ENCODE measurements around the gene CTCF.

The CTCF gene

DNA sequence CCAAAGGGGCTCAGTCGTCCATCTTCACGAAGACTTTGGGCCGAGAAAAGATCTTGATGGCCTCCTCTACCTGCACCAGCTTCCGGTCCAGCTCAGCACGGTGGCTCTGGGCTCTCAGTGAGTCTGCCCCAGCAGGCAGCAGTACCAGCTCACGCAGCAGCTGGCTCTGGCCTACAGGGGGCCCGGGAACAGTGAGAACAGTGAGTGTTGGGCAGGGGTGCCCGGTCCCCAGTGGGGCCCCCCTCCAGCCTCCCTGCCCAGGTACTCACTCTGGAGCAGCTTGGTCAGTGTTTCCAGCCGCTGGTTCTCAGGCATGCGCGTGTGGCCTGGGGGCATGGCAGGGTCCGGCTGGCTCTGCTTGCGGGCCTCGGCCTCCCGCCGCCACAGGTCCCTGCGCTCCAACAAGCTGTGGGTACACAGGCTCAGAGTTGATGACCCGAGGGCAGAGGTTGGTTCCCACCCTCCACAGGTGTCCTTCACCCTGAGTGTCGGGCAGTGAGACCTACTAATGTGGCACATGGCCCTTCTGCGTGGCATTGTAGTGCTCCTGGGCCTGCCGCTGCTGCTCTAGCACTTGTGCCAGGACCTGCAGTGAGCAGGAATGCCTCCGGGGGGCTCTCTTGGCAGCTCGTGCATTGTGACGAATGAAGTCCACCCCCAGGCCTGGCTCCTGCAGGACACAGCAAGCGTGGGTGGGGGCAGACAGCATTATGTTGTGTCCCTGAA, 101.0 kb downstream of the CTCF start:
- DNase-seq = peak in 5 of 56 donors; percentile 8 to 40 (median 20)

GRCh38 chr16:67663877-67664222, 101.5 kb downstream of the CTCF start:
- no peak for DNase-seq

DNA sequence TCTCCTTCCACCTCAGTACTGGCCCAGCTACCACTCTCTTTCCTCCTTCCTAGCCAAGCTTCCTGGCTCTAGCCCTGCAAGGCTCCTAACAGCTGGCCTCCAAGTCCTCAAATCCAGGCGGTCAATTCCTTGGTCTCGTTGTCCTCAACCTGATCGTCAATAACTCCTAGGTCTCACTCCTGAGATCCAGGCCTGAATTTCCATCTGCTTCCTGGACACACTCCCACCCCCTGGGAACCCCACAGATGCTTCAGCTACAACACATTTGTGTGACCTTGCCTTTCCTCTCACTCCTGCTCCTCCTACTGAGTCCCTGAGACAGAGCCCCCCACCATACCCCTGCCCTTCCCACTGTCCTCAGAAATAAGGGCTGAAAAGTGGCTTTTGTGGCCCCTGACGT, 101.9 kb downstream of the CTCF start:
- DNase-seq = no peak

GRCh38 chr16:67664871-67665270, 102.5 kb downstream of the CTCF start:
- DNase-seq = no peak

- no peak for DNase-seq
These were observed 103.3 kb downstream of the CTCF start for GRCh38 chr16:67665598-67665997.

GRCh38 chr16:67666032-67666551, 103.8 kb downstream of the CTCF start:
- peak in 1 of 56 donors; percentile 33 for DNase-seq

DNA sequence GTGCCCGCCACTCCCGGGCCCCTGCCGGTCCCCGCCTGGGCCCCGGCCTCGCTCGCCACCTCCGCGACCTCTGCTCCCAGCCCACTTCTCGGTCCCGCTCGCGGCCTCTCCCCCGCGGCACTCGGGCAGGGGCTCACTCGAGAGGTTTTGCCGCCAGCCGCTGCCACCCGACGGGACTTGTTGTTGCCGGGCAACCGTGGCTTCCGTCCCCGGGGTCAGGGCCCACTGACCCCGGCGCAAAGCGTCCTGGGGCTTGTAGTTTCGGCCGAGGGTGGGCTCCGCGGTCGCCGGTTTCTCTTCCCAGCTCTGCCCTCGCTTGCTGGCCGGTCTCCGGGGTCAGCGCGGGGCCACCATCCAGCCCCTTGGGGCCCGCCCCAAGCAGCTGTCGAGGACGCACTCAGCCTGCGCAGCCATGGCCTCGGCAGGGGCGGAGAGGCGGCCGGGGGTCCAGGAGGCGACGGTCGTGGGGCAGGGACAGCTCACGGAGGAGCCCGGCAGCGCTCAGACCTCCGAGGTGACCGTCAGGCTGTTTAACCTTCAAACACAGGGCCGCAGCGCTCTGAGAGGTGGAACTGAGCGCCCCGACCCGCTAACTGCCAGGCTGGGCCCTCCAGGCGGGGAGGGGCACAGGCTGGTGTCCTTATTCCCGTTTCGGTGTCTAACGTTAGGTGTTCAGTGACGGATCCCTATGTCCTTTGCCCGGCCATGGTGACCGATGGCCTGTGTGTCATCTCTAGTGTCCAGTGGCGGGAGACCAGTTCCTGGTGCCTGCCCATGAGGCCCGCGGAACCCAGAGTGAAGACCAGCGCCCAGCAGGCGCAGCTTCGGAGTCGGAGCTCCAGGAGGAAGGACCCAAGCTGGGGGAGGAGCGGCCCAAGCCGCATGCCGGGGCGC, 104.5 kb downstream of the CTCF start, which contains the start of the genes C16orf86 and ENKD1:
C16orf86 (plus strand) TSS at position 256 of the 894 bp plus-strand sequence; CDS start at position 413, 157 bp downstream.
ENKD1 (minus strand) TSS at position 192 of the 894 bp plus-strand sequence. CDS start 308 bp downstream, outside the sequence.
- peak in 53 of 56 donors; percentile 18 to 89 (median 68) for DNase-seq

- no peak for DNase-seq
These were observed 105.1 kb downstream of the CTCF start for GRCh38 chr16:67667453-67667816.

DNA sequence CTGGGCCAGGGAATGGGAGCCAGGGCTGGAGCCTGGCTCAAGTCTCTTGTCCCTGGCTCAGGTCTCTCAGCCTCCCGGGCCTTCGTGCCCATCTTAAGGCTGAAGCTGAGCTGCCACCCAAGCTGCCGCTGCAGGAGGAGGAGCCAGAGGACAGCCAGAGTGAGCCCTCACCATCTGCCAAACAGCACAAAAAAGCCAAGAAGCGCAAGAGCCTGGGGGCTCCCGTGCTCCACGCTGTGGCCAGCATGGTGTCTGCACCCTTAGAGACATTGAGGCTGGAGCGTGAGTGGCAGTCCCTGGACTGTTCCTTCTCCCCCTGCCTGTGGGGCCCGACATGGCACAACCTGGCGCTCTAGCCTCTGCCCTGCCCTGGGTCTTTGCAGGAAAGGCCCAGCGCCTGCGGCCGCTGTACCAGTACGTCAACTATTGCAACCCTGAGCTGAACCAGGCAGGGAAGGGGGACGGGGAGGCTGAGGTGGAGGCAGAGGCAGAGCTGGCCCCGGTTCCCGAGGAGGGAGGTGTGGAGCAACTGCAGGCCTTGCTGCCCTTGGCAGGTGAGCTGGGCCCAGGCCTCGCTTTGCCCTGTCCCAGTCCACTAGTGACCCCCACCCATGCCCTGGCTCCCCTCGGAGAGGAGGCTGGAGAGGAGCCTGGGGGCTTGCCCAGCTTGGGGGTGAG, 105.6 kb downstream of the CTCF start:
- DNase-seq = peak in 54 of 56 donors; percentile 19 to 91 (median 72)

- no peak for DNase-seq
These were observed 106.3 kb downstream of the CTCF start for GRCh38 chr16:67668495-67669157.

DNA sequence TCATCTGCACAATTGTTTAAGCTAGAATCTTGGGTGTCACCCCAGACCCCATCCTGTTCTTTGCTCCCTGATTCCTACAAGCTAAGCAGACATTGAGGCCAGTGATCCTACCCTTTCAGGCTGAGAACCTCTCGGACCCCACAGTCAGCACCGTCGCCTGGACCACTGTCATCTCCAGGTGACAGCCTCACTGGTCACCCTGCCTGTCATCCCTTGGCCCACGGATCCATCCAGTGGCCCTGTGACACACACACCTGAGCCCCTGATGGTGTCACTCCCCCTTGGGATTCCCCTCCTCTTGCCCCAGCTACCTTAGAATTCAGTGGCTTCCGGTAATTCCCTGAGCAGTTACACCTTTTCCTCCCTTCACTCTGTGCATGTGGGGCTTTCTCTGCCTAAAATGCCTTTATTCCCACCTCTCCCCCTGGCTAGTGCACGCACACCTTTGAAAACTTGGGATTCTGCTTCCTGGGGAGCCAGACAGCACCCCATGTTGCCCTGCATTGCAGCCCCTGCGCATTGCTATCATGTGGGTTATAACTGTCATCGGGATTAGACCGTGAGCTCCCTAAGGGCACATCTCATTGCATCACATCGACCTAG, 107.3 kb downstream of the CTCF start:
- DNase-seq = no peak

DNA sequence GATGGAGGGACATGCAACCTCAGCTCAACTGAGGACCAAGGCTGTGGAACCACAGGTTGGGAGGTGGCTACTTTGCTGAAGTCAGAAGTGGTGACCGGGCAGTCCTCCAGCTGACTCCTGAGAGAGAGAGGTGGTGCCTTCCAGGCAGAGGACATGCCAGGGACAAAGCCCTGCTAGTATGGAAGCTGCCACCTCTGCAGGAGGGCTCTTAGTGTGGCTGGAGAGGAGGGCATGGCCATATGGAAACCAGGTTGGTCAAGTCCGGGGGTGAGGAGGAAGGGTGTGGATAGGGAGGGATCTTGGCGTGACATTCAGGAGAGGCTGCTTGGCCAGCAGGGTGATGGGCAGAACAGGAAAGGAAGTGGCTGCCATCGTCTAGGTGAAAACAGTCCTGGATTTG, 110.0 kb downstream of the CTCF start:
- DNase-seq = no peak

- DNase-seq = peak in 35 of 56 donors; percentile 11 to 68 (median 27)
These were observed 110.7 kb downstream of the CTCF start for GRCh38 chr16:67672739-67673662.

DNA sequence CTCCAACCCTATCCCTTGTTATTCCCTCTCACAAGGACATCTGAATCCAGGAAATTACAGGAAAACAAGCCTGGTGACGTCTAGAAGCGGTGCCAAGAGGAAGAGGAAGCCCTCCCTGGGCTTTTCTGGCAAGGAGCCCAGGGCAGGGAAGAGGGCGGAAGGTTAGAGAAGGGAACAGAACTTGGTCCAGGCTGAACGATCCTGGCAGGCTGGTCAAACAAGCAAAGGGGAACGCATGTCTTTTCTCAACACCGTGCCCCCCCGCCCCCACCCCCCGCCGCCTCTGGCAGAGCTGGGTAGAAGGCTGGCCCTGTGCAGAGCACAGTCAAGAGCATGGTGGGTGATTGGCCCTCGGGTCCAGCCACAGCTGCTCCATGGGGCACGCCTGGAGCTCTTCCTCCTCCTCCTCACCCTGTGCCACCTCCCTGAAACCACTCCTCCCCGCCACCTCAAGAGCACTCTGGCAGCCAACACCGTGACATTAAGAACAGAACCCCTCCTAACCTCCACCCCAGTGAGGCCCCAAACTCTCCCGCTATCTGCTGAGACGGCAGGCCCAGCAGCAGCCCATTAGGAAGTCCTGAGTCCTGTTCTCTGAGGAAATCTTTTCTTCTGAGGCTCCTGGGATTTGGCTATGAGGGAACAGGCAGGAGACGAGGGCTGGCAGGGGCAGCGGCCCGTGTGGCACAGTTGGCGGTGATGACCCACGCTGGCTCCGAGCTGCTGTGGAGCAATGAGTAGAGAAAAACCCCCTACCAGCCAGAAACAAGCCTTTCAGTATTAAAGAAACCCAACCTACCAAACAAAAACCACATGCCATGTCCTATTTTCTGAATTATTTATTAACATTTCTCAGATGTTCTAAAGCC, 111.6 kb downstream of the CTCF start:
- DNase-seq = peak in 8 of 56 donors; percentile 12 to 52 (median 26)

DNA sequence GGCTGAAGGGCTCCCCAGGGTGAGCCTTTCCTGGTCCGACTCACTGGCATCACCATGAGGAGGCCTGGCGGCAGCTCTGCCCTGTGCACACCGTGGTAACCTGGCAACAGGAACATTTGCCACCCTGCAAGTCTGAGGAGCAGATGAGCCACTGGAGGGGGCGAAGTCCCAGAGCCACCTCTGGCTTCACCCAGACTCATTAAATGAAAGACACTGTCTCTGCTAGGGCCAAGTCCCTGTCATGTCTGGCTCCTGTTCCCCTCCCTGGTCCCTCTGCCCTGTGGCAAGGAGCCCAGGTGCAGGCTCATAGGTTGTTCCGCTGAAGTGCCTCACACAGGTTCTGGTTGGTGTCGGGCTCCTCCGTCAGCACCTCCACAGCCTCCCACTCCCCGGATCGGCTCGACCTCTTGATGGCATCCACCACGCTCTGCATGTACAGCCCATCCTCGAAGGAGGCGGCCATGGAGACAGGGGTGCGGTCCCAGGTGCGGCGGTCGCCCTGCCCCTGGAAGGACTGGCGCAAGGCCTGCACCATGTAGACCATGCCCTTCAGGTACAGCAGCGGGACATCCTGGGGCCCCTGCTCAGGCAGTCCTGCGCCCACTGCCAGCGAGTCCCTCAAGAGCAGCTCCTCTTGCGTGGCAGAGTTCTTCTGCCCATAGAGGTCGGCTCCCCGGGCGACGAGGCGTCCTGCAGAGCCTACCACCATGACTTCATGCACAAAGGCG, 112.7 kb downstream of the CTCF start:
- DNase-seq = no peak

DNA sequence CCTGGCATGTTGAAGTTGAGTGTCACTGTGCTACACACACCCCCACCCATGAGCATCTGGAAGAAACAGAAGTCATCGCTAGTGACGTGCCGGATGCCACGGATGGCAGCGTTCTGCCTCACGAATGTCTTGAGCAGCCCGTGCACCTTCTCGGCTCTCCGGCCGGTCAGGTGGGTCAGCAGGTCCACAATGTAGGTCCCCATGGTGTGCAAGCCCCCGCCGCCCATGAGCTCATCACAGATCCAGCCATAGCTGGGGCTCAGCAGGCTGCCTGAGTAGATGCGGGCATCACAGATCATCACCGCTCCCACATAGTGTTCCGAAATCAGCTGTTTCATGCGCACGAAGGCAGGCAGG, 113.2 kb downstream of the CTCF start:
- DNase-seq = no peak

- DNase-seq = no peak
These were observed 113.7 kb downstream of the CTCF start for GRCh38 chr16:67675999-67676398.

DNA sequence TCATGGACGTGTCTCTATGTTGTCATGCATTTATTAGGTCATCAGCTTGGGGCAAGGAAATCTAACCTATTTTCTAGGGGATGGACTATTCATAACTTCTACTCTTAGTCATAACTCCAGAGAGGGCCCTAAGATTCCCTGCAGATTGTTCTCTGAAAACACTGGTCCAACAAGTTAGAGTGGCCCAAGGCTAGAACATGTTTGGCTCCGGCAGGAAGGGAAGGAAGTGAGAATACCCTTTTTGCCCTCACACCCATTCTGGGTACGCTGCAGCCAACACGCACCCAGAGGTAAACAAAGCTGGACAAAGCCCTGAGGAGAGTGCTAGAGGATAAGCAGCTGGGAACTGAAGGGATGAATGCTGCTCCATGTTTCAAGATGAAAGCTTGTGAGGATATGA, 114.2 kb downstream of the CTCF start:
- DNase-seq = no peak

Data from nucleus accumbens (tissue), 56 donors.